ENCODE measurements around the gene ZNF618.
"Not testable (repeated sequence)": the region's sequence is repeated elsewhere in the genome, so short reads cannot be mapped to it uniquely, and the experiment has no call there.

Gene ZNF618

GRCh38 chr9:113992276-113992951, 116.3 kb downstream of the ZNF618 start:
- DNase-seq: no peak

GRCh38 chr9:113992994-113993393, 116.9 kb downstream of the ZNF618 start:
- no peak for DNase-seq

GRCh38 chr9:113993838-113994540, 117.9 kb downstream of the ZNF618 start:
- no peak for DNase-seq

GRCh38 chr9:113995401-113995800, 119.3 kb downstream of the ZNF618 start:
- no peak for DNase-seq

GRCh38 chr9:113995963-113996362, 119.9 kb downstream of the ZNF618 start:
- DNase-seq: no peak

GRCh38 chr9:113996531-113997001, 120.5 kb downstream of the ZNF618 start:
- no peak for DNase-seq

- DNase-seq: not testable (repeated sequence)
Observed at GRCh38 chr9:113997064-113997463, 121.0 kb downstream of the ZNF618 start.

GRCh38 chr9:113997610-113998009, 121.5 kb downstream of the ZNF618 start:
- no peak for DNase-seq

- DNase-seq: no peak
Observed at GRCh38 chr9:113998114-113998513, 122.0 kb downstream of the ZNF618 start.

GRCh38 chr9:113998525-113999255, 122.6 kb downstream of the ZNF618 start:
- no peak for DNase-seq

- DNase-seq: no peak
Observed at GRCh38 chr9:113999256-114000062, 123.3 kb downstream of the ZNF618 start.

GRCh38 chr9:114000063-114000454, 124.0 kb downstream of the ZNF618 start:
- DNase-seq: no peak

- no peak for DNase-seq
Observed at GRCh38 chr9:114000671-114001409, 124.7 kb downstream of the ZNF618 start.

- no peak for DNase-seq
Observed at GRCh38 chr9:114001410-114001685, 125.2 kb downstream of the ZNF618 start.

GRCh38 chr9:114001794-114002261, 125.7 kb downstream of the ZNF618 start:
- no peak for DNase-seq

- DNase-seq: no peak
Observed at GRCh38 chr9:114002271-114002985, 126.3 kb downstream of the ZNF618 start.

- DNase-seq: no peak
Observed at GRCh38 chr9:114002986-114003350, 126.9 kb downstream of the ZNF618 start.

GRCh38 chr9:114003351-114003750, 127.2 kb downstream of the ZNF618 start:
- no peak for DNase-seq

- DNase-seq: no peak
Observed at GRCh38 chr9:114003758-114004157, 127.6 kb downstream of the ZNF618 start.

- no peak for DNase-seq
Observed at GRCh38 chr9:114004221-114004716, 128.2 kb downstream of the ZNF618 start.

- no peak for DNase-seq
Observed at GRCh38 chr9:114005371-114006154, 129.5 kb downstream of the ZNF618 start.

Measured in stimulated activated CD4-positive, alpha-beta T cell treated with anti-CD3 and anti-CD28 coated beads, Interleukin-2, amount 100 ng/mL, for 24 hours (primary cell).